Astrocyte of the cerebellum (primary cell): ENCODE data around the gene MSI2.

Experiments used
- DNase-seq: peaks from one replicate; pipeline ENCODE4 v3.0.0-alpha.2; 2011; ENCODE audit warnings: low read depth
- H3K4me3 ChIP-seq: 2 replicates; pipeline ENCODE4 v1.5.1; 2011; ENCODE audit warnings: mild to moderate bottlenecking, low read depth, low read length, moderate library complexity
- in situ Hi-C: cut with HindIII; loops from 2 replicates; pipeline ENCODE4 v1.10.0; 2017; ENCODE audit warnings: low sequenced_read_pairs
- TF ChIP-seq, protein P1 (sequence below): IDR thresholded peaks from 2 replicates; pipeline ENCODE4 v1.5.1; 2012; ENCODE audit warnings: low read length, low read depth, moderate library complexity, mild to moderate bottlenecking; ENCODE audit errors: missing control alignments

MSI2 gene

DNA sequence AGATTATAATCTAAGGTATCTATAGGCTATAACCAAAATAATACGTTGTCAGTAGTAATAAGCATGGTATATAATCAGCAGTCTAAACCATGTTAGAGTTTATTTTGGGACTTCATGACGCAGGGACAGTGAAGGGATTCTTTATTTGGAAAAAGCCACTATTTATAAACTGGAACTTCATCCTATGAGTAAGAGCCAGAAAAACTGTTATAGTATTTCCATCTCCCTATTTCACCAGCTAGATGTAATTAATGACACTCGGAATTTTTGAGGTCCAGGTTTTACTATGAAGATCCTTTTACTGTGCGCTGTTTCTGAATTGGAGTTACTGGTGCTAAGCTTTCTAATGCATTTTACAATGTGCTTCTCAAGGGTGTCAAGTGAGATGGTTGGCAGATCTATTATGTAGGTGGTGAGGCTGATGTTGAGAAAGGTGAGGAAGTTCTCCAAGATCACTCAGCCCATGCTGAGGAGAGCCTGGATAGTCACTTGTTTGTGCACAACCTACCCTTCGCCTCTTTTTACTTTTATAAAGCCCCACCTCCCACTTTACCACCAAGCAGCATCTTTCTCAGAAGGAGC lies 149.3 kb downstream of the MSI2 start:
- in situ Hi-C loops, result no loop called here
- TF ChIP-seq, protein P1, sequence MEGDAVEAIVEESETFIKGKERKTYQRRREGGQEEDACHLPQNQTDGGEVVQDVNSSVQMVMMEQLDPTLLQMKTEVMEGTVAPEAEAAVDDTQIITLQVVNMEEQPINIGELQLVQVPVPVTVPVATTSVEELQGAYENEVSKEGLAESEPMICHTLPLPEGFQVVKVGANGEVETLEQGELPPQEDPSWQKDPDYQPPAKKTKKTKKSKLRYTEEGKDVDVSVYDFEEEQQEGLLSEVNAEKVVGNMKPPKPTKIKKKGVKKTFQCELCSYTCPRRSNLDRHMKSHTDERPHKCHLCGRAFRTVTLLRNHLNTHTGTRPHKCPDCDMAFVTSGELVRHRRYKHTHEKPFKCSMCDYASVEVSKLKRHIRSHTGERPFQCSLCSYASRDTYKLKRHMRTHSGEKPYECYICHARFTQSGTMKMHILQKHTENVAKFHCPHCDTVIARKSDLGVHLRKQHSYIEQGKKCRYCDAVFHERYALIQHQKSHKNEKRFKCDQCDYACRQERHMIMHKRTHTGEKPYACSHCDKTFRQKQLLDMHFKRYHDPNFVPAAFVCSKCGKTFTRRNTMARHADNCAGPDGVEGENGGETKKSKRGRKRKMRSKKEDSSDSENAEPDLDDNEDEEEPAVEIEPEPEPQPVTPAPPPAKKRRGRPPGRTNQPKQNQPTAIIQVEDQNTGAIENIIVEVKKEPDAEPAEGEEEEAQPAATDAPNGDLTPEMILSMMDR, result no peak
- DNase-seq, result no peak
- H3K4me3 ChIP-seq, result no peak overlapping the region

DNA sequence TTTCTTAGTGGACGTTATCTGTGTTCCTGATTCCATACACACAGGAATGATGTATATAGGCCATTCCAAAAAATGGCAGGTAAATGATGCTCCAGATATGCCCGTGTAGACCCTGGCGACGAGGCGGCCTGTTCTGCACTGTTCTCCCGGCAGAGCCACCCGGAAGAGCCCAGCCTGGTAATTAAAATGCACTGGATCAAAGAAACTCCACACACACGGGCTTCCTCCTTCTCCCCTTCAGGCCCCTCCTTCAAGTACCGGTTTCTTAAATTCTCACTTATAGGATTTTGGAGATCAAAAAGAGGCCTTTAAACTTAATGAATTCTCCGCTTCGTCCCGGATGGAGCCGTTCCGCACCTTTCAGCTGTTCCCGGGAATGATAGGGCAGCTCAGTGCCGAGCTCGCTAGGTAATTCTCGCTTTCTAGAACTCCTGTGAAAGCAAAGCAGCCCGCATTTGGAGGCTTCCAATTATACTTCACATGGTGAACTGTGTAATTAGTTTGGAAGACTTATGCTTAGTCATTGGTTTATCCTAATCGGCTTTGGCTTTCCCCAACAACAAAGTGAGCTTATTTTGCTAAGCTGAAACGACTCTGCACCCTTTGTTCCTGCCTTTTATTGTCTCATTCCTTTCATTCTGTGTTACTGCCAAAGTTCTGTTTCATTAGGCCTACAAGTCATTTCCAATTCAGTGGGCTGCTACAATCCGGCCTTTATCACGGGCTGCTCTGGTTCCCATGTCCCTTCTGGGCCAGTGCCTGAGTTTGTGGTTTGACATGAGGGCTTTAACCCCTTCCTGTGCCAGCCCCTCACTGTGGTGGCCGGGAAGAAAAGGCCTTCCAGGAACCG lies 150.0 kb downstream of the MSI2 start:
- DNase-seq, result peak; percentile 99
- in situ Hi-C loops, result no loop called here
- no peak overlapping the region for H3K4me3 ChIP-seq
- TF ChIP-seq, protein P1, result no peak

DNA sequence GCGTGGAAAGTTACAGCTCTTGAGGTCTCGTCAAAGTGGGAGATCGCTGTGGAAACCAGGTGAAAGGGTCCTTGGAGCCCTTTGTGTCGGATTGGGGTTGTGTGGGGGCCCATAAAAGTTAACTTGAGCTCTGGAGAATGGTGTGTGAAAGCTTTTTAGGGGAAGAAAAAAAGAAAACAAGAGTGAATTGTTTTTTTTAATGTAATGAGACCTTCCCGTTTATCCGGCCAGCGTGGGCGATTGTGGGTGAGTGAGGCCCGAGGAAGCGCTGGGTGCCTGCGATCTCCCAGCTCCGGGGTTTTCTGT lies 150.6 kb downstream of the MSI2 start:
- TF ChIP-seq, protein P1, result no peak
- no peak overlapping the region for H3K4me3 ChIP-seq
- in situ Hi-C loops, result no loop called here
- no peak for DNase-seq

DNA sequence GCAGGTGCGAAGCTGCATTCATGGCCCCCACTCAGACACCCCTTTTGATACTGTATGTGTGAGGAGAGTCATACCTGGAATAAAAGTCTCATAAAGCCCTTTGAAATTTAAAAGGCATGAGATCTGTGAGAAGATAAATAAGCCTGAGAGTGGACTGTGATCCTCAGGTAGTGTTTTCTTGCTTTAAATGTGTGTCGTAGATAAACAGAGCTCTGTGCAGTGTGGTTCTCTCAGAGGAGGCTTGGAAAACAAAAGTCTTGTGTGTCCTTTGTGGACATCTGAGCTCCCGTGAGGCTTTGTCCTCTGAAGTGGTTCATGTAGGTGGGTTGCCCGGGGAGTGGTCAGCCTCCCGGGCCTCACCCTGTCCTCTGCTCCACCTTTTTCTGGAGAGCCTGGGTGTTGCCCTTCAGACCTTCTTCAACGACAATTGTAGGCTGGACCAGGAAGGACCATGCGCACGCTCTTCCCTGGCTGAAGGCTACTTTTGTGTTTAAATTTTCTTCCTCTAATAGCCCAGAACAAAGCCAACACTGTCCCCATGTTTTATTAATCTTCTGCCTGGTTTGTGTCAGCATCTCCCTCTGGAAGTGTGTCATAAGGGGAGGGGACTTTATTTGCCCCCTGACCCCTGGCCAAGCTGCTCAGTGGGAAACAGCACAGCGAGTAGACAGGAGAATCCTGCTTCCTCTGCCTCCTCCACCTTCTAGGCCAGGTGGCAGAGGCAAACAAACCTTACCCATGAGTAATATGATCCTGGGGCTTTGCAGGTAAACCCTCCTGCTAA lies 151.2 kb downstream of the MSI2 start:
- DNase-seq, result no peak
- in situ Hi-C loops, result no loop called here
- TF ChIP-seq, protein P1, result no peak
- H3K4me3 ChIP-seq, result no peak overlapping the region

DNA sequence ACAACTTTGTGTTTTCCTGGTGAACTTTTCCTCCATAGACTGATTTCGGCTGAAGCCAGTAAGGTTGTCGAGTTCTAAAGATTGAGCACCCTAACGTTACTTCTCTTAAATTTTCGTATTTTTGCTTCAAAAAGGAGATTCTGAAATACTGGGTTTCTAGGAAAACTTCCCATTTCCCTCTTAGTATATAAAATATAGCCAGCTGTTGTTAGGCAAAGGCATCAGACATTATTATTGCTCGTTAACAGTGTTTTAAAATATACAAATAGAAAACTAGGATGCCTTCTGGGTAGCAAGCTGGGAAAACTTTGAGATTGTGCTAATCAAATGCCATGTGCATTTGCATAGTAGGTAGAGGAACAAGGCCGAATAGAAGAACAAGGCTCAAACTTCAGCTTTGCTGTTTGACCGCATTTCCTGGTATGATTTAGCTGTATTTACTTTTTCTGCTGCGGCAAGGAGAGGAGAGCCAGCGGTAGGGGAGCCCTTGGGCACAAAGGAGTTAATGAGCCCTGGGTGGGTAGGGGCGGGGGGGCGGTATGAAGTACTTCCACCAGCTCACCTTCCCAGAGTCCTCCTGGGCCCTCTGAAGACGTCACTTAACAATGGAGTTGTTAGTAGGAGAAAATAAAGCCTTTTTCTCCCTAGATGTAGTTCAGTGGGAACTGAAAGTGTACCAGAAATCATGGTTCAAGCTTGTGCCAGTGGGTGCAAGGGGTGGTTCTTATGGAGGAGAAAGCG lies 151.9 kb downstream of the MSI2 start:
- TF ChIP-seq, protein P1, result peak; percentile 6
- no peak overlapping the region for H3K4me3 ChIP-seq
- in situ Hi-C loops, result no loop called here
- peak; percentile 29 for DNase-seq

DNA sequence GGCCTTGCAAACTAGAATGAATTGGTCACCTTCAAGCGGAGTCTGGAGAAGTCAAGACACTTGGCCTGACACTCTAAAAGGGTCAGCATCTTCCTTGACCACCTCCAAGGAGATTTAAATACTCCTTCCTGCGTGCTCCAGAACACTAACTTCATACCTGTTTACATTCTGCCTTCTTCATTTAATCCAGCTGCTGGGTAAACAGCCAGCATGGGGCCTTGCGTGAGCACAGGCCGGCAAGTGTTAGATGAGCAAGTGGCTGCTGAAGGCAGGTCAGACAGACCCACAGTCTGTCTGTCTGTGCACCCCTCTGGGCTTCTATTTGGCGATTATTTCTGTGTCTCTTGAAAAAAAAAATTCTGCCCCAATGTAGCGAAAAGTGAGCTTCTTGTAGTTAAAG lies 153.8 kb downstream of the MSI2 start:
- TF ChIP-seq, protein P1, result no peak
- DNase-seq, result no peak
- H3K4me3 ChIP-seq, result no peak overlapping the region
- in situ Hi-C loops, result no loop called here
